HG03457 (cell line): ENCODE results near the gene CCDC91.

Experiments used
- ATAC-seq: cut with Tn5 transposase; IDR thresholded peaks from one replicate; pipeline ENCODE4 v1.9.1; 2021; ENCODE audit warnings: moderate number of reproducible peaks; ENCODE audit not compliant: unreplicated experiment

Gene CCDC91, protein sequence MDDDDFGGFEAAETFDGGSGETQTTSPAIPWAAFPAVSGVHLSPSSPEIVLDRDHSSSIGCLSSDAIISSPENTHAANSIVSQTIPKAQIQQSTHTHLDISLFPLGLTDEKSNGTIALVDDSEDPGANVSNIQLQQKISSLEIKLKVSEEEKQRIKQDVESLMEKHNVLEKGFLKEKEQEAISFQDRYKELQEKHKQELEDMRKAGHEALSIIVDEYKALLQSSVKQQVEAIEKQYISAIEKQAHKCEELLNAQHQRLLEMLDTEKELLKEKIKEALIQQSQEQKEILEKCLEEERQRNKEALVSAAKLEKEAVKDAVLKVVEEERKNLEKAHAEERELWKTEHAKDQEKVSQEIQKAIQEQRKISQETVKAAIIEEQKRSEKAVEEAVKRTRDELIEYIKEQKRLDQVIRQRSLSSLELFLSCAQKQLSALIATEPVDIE

DNA sequence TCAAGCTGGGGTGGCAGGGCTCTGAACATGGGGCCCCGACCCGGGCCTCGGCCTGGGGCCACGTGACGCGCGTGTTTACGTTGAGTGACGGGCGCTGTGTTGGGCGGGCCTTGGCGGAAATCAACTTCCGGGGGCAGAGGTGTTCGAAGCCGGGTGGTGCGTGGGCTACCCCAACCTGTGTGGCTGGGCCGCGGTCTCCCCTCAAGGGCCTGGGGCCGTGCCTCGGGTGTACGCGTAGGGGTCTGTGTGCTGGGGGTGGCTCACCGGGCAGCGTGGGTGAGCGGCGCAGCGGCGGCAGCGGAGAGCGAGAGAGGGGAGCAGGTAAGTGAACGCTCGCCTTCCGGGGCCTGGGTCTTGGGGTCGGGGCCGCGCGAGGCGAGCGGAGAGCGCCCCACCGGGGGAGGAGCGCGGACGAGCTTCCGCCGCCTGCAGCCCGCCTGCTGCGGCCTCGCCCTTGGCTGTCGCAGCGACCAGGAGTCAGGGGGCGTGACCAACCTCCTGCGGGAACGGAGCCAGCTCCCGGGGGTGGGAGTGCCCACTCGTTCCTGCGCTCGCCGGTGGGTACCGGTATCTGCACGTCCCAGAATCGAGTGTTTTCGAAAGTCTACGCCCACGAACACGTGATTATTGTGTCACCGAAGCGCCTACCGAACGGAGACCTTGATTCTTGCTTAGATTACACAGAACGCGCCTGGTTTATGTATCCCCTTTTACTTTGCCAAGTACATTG, at the start of gene CCDC91:
Gene CCDC91, plus strand, starts transcription at position 136 of the 730 bp plus-strand sequence. CDS start 66,760 bp downstream, outside the sequence.
- peak; percentile 94 for ATAC-seq

DNA sequence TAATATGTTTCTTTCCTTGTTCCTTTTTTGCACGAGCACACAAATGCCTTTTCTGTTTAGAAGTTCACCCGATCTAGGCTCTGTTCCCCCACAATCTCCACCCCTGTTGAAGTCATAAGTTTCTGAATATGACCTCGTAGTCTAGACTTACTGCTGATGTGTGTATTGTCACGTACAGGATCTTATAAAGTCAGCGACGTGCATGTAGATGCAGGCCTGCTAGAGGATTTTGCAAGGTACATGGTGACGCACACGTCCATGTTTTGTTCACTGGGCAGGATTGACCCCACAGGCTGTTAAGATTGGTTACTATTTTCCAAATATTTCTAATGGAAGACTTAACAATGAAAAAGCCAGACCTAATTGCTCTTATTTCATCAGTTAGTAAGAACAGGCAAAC, 46.2 kb upstream of the CCDC91 start:
- ATAC-seq, result no peak

DNA sequence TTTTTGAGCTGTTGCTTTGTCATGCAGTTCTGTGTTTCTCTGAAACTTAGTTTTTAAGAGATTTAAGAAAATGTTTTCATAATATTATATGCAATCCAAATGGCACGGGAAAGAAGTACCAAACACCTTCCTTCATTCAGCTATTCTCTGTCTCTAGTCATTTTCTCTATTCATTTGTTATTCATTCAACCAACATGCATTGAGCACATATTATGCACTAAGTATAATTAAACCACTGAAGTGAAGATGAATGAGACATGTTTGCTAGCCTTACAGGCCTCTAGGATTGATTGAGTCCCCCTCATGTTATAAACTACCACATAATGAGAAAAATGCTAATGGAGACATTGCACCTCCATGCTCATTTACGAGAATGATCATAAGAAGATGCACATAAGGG, 45.7 kb upstream of the CCDC91 start:
- ATAC-seq, result no peak

DNA sequence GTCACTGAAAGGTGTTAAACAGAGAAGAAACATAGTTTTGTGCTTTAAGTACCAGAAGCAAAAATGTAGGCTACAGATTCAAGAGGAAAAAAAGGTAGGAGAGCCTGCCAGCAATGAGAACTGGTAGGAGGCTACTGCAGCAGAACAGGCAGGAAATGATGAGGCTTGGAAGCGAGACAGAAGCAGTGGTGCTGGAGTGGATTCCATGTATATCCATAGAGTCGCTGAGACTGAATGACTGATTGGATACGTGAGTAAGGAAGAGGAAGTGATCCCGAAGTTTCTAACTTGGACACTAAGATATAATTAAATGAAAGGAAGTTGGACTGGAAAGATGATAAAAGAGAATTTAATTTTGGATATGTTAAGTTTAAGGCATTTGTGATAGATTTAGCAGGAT, 45.0 kb upstream of the CCDC91 start:
- ATAC-seq, result no peak

DNA sequence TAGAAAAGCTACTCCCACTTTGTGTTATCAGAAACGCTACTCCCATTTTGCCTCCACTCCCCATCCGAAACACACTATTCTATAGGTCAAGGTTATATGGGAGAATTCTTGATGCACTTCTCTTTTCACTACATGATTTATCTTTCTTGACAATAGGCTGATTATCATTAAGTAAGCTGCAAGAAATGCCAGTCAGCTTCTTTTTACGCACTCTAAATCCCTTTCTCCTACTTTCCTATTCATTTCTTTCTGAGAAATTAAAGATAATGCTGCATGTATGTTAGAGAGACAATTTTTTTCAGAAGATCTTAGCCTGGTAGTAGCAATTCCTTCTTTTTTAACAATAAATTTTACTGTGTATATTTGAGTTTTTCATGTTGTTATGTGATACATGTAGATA, 41.0 kb upstream of the CCDC91 start:
- no peak for ATAC-seq

DNA sequence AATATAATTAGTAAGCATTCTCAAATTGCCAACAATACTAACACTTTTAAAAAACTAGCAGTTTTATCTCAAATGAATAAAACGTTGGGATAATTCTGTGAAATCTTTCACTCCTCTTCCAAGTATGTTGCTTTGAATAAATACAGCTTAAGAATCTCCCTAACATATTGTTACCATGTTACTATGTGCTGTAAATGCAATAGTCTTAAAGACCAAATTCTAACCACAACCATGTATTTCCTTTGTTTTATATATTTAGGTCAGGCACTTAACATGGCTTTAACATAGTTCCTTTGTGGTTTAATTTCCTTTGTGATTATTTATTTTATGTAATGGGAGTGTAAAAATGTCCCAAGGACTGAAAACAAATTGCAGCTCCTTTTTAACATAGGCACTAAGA, 33.9 kb upstream of the CCDC91 start:
- ATAC-seq, result no peak

GRCh38 chr12:28156804-28157203, 33.5 kb upstream of the CCDC91 start:
- no peak for ATAC-seq

DNA sequence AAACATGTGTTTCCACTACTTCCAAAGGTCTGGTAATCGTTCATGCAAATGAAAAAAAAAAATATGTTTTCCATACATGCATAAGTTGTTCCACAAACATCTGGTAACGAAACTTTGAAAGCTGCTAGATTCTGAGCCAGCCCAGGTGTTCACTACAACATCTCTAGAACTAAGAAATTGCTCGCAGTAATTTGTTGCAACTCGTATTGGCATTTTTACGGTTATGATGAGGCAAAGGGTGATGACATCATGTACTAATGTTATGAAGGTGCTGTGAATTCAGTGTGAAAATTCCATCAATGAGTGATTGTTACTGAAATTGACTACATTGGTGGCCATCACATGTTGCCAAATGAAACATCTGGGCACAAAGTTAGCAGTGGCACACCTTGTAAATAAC, 31.9 kb upstream of the CCDC91 start:
- no peak for ATAC-seq

- no peak for ATAC-seq
Observed at GRCh38 chr12:28159688-28160087, 30.6 kb upstream of the CCDC91 start.

- ATAC-seq, result no peak
Observed at GRCh38 chr12:28161697-28162096, 28.6 kb upstream of the CCDC91 start.

GRCh38 chr12:28162697-28163096, 27.6 kb upstream of the CCDC91 start:
- no peak for ATAC-seq

DNA sequence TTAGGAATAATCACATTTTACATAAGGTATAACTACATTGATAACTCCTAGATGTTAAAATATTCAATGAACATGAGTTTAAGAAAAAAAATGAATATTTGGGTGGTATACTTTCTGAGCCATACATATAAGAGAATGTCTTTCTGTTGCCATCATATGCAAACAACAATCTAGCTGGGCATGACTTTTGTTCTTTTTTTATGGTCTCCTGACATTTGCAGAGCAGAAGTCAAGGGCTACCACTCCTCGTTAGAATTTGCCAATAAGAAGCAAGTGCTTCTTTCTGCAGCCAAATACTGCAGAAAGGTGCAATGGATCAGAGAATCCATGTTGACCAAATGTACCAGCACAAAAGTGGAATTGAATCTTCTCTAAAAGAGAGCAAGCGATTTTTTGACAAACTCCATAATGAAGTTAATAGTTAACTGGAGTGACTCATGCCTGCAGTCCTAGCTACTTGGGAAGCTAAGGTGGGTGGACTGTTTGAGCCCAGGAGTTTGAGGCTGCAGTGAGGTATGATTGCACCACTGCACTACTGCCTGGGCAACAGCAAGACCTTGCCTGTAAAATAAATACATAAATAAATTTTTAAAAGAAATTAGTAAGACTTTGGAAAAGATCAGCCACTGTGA, 25.5 kb upstream of the CCDC91 start:
- ATAC-seq, result no peak

DNA sequence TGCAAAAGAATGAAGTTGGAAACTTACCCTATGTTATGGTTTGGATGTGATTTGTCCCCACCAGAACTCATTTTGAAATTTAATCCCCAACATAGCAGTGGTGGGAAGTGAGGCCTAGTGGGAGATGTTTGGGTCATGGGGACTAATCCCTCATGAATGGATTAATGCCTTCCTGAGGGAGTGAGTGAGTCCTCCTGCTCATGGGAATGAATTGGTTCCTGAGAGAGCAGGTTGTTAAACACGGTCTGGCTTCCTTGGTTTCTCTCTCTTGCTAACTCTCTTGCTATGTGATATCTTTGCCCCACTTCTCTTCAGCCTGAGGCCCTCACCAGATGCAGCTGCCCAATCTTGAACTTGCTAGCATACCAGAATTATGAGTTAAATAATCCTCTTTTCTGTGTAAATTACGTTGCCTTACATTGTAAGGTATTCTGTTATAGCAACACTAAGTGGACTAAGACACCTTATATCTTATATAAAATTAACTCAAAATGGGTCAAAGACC, 22.2 kb upstream of the CCDC91 start:
- ATAC-seq, result no peak

DNA sequence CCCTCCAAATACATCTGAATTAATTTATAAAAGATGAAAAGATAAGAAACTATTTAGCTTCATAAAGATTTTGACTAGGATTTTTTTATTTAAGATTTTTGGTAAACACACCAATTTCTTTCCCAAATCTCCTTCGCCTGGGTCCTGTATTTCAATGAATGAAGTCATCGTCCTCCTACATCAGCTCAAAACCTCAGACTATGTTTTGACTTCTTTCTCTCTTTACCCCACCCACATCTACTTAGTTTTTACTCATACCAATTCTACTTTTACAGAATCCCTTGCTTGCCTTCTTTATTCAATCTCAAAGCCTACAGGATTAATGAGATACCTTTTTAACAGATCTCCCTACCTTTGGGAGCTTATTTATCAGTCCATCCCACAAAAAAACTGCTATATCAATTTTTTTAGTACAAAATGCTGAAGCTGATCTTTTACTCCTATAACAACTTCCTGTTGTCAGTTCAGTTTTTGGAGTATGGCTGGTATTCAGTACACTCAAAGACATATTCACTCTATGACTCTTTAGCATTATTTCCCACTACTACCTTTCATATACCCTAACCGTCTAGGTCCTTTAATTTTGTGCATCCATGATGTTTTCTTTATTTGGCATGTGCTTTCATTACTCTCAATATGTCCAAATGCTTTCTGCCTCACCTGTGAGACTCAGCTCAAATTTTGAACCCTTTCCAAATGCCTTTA, 18.7 kb upstream of the CCDC91 start:
- ATAC-seq, result no peak

DNA sequence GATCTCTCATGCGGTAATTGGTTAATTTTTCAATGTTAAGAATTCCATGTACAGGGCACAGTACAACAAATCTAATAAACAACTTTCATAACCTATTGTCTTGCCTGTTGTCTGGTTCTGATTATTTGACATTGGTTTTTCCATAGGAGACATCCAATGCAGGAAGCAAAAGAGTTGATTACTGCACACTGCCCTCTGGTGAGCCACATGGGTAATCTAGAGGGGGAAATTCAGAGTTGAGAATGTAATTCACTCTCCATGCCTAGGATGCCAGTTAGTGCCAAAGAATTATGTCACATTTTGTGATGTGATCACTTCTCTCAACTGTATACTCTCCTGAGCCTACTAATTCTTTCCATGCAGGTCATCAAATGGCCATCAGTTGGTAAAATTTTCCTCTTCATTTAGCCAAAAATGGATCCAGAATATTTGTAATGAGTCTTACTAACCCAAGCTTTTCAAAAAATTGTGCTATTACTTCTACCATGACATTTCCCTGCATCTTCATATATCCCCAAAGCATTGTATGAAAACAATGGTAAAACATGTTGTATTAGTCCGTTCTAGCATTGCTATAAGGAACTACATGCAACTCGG, 17.7 kb upstream of the CCDC91 start:
- ATAC-seq, result no peak

GRCh38 chr12:28173440-28173839, 16.8 kb upstream of the CCDC91 start:
- no peak for ATAC-seq

DNA sequence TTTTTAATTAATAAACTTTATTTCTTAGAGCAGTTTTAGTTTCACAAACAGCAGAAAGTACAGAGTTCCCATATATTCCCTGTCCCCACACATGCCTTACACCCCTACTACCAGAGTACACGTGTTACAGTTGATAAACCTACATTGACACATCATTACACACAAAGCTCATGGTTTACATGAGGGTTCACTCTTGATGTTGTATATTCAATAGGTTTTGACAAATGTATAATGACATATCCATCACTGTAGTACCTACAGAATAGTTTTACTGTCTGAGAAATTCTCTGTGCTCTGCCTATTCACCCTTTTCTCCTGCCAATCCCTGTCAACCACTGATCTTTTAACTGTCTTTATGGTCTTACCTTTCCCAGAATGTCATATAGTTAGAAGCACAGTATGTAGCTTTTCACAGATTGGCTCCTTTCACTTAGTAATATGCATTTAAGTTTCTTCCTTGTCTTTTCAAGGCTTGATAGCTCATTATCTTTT, 15.1 kb upstream of the CCDC91 start:
- no peak for ATAC-seq

GRCh38 chr12:28176295-28176694, 14.0 kb upstream of the CCDC91 start:
- ATAC-seq, result no peak

DNA sequence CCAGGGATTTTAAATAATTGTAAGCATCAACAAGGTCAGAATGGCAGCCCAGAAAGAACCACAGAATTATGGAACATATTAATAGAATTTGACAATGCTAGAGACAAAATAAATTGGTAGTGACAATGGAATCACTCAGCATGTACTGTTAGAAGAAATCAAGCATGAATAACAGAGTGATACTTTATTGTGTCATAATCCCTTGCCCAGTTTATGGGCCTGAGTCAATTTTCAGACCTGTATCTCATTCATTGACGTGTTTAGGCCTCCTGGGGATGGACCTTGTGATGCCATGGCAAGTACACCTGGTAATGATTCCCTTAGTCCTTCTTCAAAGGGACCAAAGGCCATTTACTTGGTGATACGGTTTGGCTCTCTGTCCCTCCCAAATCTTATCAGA, 12.8 kb upstream of the CCDC91 start:
- no peak for ATAC-seq

DNA sequence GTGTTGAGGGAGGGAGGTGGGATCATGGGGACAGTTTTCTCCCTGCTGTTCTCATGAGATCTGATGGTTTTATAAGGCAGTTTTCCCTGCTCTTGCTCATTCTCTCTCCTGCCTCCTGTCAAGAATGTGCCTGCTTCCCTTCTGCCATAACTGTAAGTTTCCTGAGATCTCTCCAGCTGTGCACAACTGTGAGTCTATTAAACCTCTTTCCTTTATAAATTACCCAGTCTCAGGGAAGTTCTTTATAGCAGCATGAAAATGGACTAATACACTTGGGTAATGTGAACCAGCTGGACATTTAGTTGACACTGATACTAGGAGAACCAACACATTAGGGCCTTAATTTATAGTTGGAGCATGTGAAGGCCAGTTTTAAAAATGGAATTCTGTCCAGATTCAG, 12.4 kb upstream of the CCDC91 start:
- ATAC-seq, result no peak
